HEK293 (cell line): ENCODE results near the gene PPARG.

ENCODE experiments used
- CTCF ChIA-PET: fragments of 350-600 bp; formaldehyde crosslinking; extraction: SDS; loops from one replicate; lab custom pipeline; 2021; ENCODE audit warnings: antibody characterized with exemption; lab: Yijun Ruan, JAX
- POLR2A ChIA-PET: fragments of 300-600 bp; formaldehyde crosslinking; extraction: SDS; loops from one replicate; lab custom pipeline; 2020; ENCODE audit warnings: antibody characterized with exemption, inconsistent platforms; lab: Yijun Ruan, JAX
- H3K27ac ChIP-seq: fragments of 200-500 bp; sonication (Bioruptor generic); 2 replicates; pipeline ENCODE4 v1.5.1; 2014; ENCODE audit warnings: low read depth, low read length, control low read depth, inconsistent platforms; ENCODE audit errors: extremely low read depth
- H3K36me3 ChIP-seq, 2 experiments: fragments of 200-500 bp in 1 of 2; sonication (Bioruptor generic) in 1 of 2; 1 replicate in 1 of 2; 2 replicates in 1 of 2; pipeline ENCODE4 v1.5.1; 2014 to 2017; ENCODE audit warnings: inconsistent platforms in 2 of 2, low read length in 2 of 2; ENCODE audit not compliant: control insufficient read depth in 2 of 2, insufficient read depth in 1 of 2
- H3K4me1 ChIP-seq: fragments of 200-500 bp; sonication (Bioruptor generic); 2 replicates; pipeline ENCODE4 v1.5.1; 2014; ENCODE audit warnings: mild to moderate bottlenecking, low read length, inconsistent platforms; ENCODE audit not compliant: control insufficient read depth, insufficient read depth
- H3K4me3 ChIP-seq: 2 replicates; pipeline ENCODE4 v1.5.1; 2011; ENCODE audit warnings: low read depth, mild to moderate bottlenecking, control low read depth, low read length, moderate library complexity
- H3K9me3 ChIP-seq: fragments of 200-500 bp; sonication (Bioruptor generic); 2 replicates; pipeline ENCODE4 v1.5.1; 2014; ENCODE audit warnings: low read depth, low read length, inconsistent platforms; ENCODE audit not compliant: control insufficient read depth, insufficient read depth
- BCL11A ChIP-seq: fragments of 450-650 bp; formaldehyde crosslinking; IDR thresholded peaks from 2 replicates; pipeline ENCODE4 v1.5.1; 2016; ENCODE audit warnings: low read depth, missing biosample characterization, missing genetic modification characterization
- BCL11B ChIP-seq: fragments of 450-650 bp; formaldehyde crosslinking; IDR thresholded peaks from 2 replicates; pipeline ENCODE4 v1.5.1; 2016; ENCODE audit warnings: low read depth, missing biosample characterization, missing genetic modification characterization
- GLIS2 ChIP-seq: fragments of 450-650 bp; formaldehyde crosslinking; IDR thresholded peaks from 2 replicates; pipeline ENCODE4 v1.5.1; 2016; ENCODE audit warnings: missing biosample characterization, missing genetic modification characterization
- KLF10 ChIP-seq: fragments of 450-650 bp; IDR thresholded peaks from 2 replicates; pipeline ENCODE4 v1.5.1; 2018; ENCODE audit warnings: missing biosample characterization, mild to moderate bottlenecking, missing genetic modification characterization
- KLF16 ChIP-seq: fragments of 450-650 bp; formaldehyde crosslinking; IDR thresholded peaks from 2 replicates; pipeline ENCODE4 v1.5.1; 2017; ENCODE audit warnings: missing biosample characterization, missing genetic modification characterization
- PRDM2 ChIP-seq: fragments of 450-650 bp; formaldehyde crosslinking; IDR thresholded peaks from 2 replicates; pipeline ENCODE4 v1.5.1; 2016; ENCODE audit warnings: missing biosample characterization, missing genetic modification characterization, borderline replicate concordance
- ZBTB48 ChIP-seq: fragments of 450-650 bp; formaldehyde crosslinking; IDR thresholded peaks from 2 replicates; pipeline ENCODE4 v1.5.1; 2016; ENCODE audit warnings: missing biosample characterization, missing genetic modification characterization
- ZNF121 ChIP-seq: fragments of 450-650 bp; formaldehyde crosslinking; IDR thresholded peaks from 2 replicates; pipeline ENCODE4 v1.5.1; 2016; ENCODE audit warnings: missing biosample characterization, missing genetic modification characterization
- ZNF18 ChIP-seq: fragments of 450-650 bp; formaldehyde crosslinking; IDR thresholded peaks from 2 replicates; pipeline ENCODE4 v1.5.1; 2016; ENCODE audit warnings: missing biosample characterization, missing genetic modification characterization
- ZNF2 ChIP-seq: fragments of 450-650 bp; formaldehyde crosslinking; IDR thresholded peaks from 2 replicates; pipeline ENCODE4 v1.5.1; 2016; ENCODE audit warnings: missing biosample characterization, missing genetic modification characterization
- ZNF266 ChIP-seq: fragments of 450-650 bp; formaldehyde crosslinking; IDR thresholded peaks from 2 replicates; pipeline ENCODE4 v1.5.1; 2016; ENCODE audit warnings: missing biosample characterization, missing genetic modification characterization, low read depth
- ZNF335 ChIP-seq: fragments of 450-650 bp; formaldehyde crosslinking; conservative IDR thresholded peaks from 2 replicates; pipeline ENCODE4 v1.5.1; 2016; ENCODE audit warnings: missing biosample characterization, missing genetic modification characterization
- ZNF398 ChIP-seq: fragments of 450-650 bp; formaldehyde crosslinking; IDR thresholded peaks from 2 replicates; pipeline ENCODE4 v1.5.1; 2017; ENCODE audit warnings: missing biosample characterization, missing genetic modification characterization
- ZNF404 ChIP-seq: fragments of 450-650 bp; formaldehyde crosslinking; IDR thresholded peaks from 2 replicates; pipeline ENCODE4 v1.5.1; 2017; ENCODE audit warnings: missing biosample characterization, missing genetic modification characterization
- ZNF560 ChIP-seq: fragments of 450-650 bp; formaldehyde crosslinking; IDR thresholded peaks from 2 replicates; pipeline ENCODE4 v1.5.1; 2017; ENCODE audit warnings: missing biosample characterization, missing genetic modification characterization, borderline replicate concordance
- ZNF571 ChIP-seq: fragments of 450-650 bp; formaldehyde crosslinking; IDR thresholded peaks from 2 replicates; pipeline ENCODE4 v1.5.0; 2017; ENCODE audit warnings: missing biosample characterization, missing genetic modification characterization
- ZNF580 ChIP-seq: fragments of 450-650 bp; formaldehyde crosslinking; IDR thresholded peaks from 2 replicates; pipeline ENCODE4 v1.5.1; 2016; ENCODE audit warnings: missing biosample characterization, missing genetic modification characterization
- ZNF626 ChIP-seq: fragments of 450-650 bp; sonication (Bioruptor Pico); formaldehyde crosslinking; IDR thresholded peaks from 2 replicates; pipeline ENCODE4 v1.5.1; 2018; ENCODE audit warnings: missing biosample characterization, missing genetic modification characterization, inconsistent platforms
- ZNF677 ChIP-seq: fragments of 450-650 bp; IDR thresholded peaks from 2 replicates; pipeline ENCODE4 v1.5.0; 2018; ENCODE audit warnings: missing biosample characterization, mild to moderate bottlenecking, missing genetic modification characterization, moderate library complexity
- ZNF692 ChIP-seq: fragments of 450-650 bp; formaldehyde crosslinking; IDR thresholded peaks from 2 replicates; pipeline ENCODE4 v1.5.1; 2016; ENCODE audit warnings: missing biosample characterization, missing genetic modification characterization
- ZNF704 ChIP-seq: fragments of 450-650 bp; formaldehyde crosslinking; IDR thresholded peaks from 2 replicates; pipeline ENCODE4 v1.5.1; 2016; ENCODE audit warnings: missing biosample characterization, missing genetic modification characterization
- ZNF791 ChIP-seq: fragments of 450-650 bp; formaldehyde crosslinking; IDR thresholded peaks from 2 replicates; pipeline ENCODE4 v1.5.1; 2016; ENCODE audit warnings: missing biosample characterization, missing genetic modification characterization
- ZXDB ChIP-seq: fragments of 450-650 bp; formaldehyde crosslinking; IDR thresholded peaks from 2 replicates; pipeline ENCODE4 v1.5.1; 2016; ENCODE audit warnings: missing biosample characterization, missing genetic modification characterization

Gene PPARG

GRCh38 chr3:12286927-12287726, 1.7 kb upstream of the PPARG start:
- Histone ChIP-seq H3K27ac (peak overlapping the region; percentile 59; the same call in 1 of the 2 replicates), H3K4me1 (peaks cover 9% of the 10 kb centered on the region), H3K9me3 (no peaks in the 10 kb centered on the region), H3K4me3 (peak overlapping the region; percentile 57), H3K36me3 (no peaks in the 10 kb centered on the region)
- CTCF ChIA-PET, result interaction anchor here (0.6 to 0.8 kb wide), 4 partner anchors 24 to 325 kb away, joined by 3 to 6 read pairs (median 4); no protein-coding TSS in a partner anchor
- POLR2A ChIA-PET, result no interaction called here
- TF ChIP-seq ZNF18, result no peak
- TF ChIP-seq ZNF398 (tag by site-specific recombination), result peak; percentile 54
- no peak for TF ChIP-seq PRDM2 (tag by site-specific recombination)
- TF ChIP-seq ZNF677 (tag by site-specific recombination), result no peak
- no peak for TF ChIP-seq KLF16 (tag by site-specific recombination)
- TF ChIP-seq ZNF580 (tag by site-specific recombination), result no peak
- no peak for TF ChIP-seq ZNF626 (tag by site-specific recombination)
- TF ChIP-seq ZNF791 (tag by site-specific recombination), result no peak
- TF ChIP-seq ZNF2, result no peak
- no peak for TF ChIP-seq ZNF404 (tag by site-specific recombination)
- TF ChIP-seq ZNF692 (tag by site-specific recombination), result peak; percentile 84
- no peak for TF ChIP-seq ZNF560
- TF ChIP-seq ZNF121 (tag by site-specific recombination), result no peak
- no peak for TF ChIP-seq ZNF704 (tag by site-specific recombination)
- peak; percentile 38 for TF ChIP-seq ZNF335 (tag by site-specific recombination)
- TF ChIP-seq BCL11A (tag by site-specific recombination), result no peak
- no peak for TF ChIP-seq ZBTB48
- TF ChIP-seq ZNF266 (tag by site-specific recombination), result no peak
- TF ChIP-seq ZXDB (tag by site-specific recombination), result no peak
- TF ChIP-seq GLIS2 (tag by site-specific recombination), result peak; percentile 17; the same call in 1 of the 2 replicates
- TF ChIP-seq ZNF571 (tag by site-specific recombination), result no peak
- TF ChIP-seq BCL11B (tag by site-specific recombination), result no peak
- TF ChIP-seq KLF10 (tag by site-specific recombination), result 0 out of 2 replicates have a peak, but pooled peaks have one; percentile 44
